B cell (primary cell): ENCODE results near the gene IGF1R. TPM values are rescaled to one million over a fixed set of nuclear protein-coding genes. Genes with fewer than 3 reads are reported as not detected.

Experiments
- ATAC-seq: fragments of 200-7000 bp; cut with Tn5 transposase; one replicate; pipeline ENCODE4 v1.10.0; 2021; ENCODE audit warnings: low read depth, mild to moderate bottlenecking, moderate number of reproducible peaks, moderate library complexity
- CTCF ChIA-PET: fragments of 350-600 bp; sonication (Branson Sonifier 250); formaldehyde crosslinking; loops from one replicate; lab custom pipeline; 2021; ENCODE audit warnings: antibody characterized with exemption, inconsistent platforms; lab: Charles Lee
- POLR2A ChIA-PET: fragments of 350-600 bp; sonication (Branson Sonifier 250); formaldehyde crosslinking; loops from one replicate; lab custom pipeline; 2021; ENCODE audit warnings: antibody characterized with exemption; lab: Charles Lee
- DNase-seq: peaks from one replicate; pipeline ENCODE4 v3.0.0; 2013
- H2AFZ ChIP-seq: 2 replicates; pipeline ENCODE4 v1.6.1; 2012; ENCODE audit warnings: mild to moderate bottlenecking, low read depth, low read length; ENCODE audit not compliant: insufficient read depth, poor library complexity, severe bottlenecking
- H3K27ac ChIP-seq, 2 donors: 1 replicate in 1 of 2; 2 replicates in 1 of 2; pipeline ENCODE4 v1.5.1; 2012 to 2013; ENCODE audit warnings: low read length in 2 of 2, mild to moderate bottlenecking in 2 of 2, moderate library complexity in 1 of 2
- H3K27me3 ChIP-seq, 4 experiments: fragments of 200-600 bp in 1 of 4; sonication (generic) in 1 of 4; replicated peaks in 1 of 4; 1 replicate in 2 of 4; 2 replicates in 2 of 4; pipeline versions ENCODE4 v1.6.1 to v1.7.0; 2013 to 2016; ENCODE audit warnings: low read length in 3 of 4, mild to moderate bottlenecking in 2 of 4, mixed read lengths in 1 of 4, moderate library complexity in 1 of 4; ENCODE audit not compliant: insufficient read depth in 4 of 4, control insufficient read depth in 3 of 4; ENCODE audit errors: control extremely low read depth in 1 of 4
- H3K36me3 ChIP-seq, 2 experiments: replicated peaks in 1 of 2; 1 replicate in 1 of 2; 2 replicates in 1 of 2; pipeline versions ENCODE4 v1.6.1 to v1.7.1; 2013; ENCODE audit warnings: low read length in 1 of 2; ENCODE audit not compliant: insufficient read depth in 2 of 2, control insufficient read depth in 1 of 2; ENCODE audit errors: control extremely low read depth in 1 of 2, extremely low read depth in 1 of 2
- H3K4me1 ChIP-seq, 2 donors: fragments of 200-600 bp in 1 of 2; sonication (generic) in 1 of 2; 1 replicate in 1 of 2; 2 replicates in 1 of 2; pipeline versions ENCODE4 v1.5.1 to v1.6.1; 2013 to 2017; ENCODE audit warnings: low read length in 2 of 2; ENCODE audit not compliant: control insufficient read depth in 2 of 2, insufficient read depth in 2 of 2
- H3K4me2 ChIP-seq: replicated peaks from 2 replicates; pipeline ENCODE3; 2012; ENCODE audit warnings: mild to moderate bottlenecking, low read depth, low read length; ENCODE audit not compliant: poor library complexity, severe bottlenecking
- H3K4me3 ChIP-seq, 5 experiments: fragments of 200-600 bp in 1 of 5; sonication (generic) in 1 of 5; 1 replicate in 3 of 5; 2 replicates in 2 of 5; pipeline versions ENCODE4 v1.5.1 to v1.7.0; 2011 to 2016; ENCODE audit warnings: low read length in 4 of 5, mild to moderate bottlenecking in 4 of 5, low read depth in 2 of 5, control low read depth in 1 of 5, moderate library complexity in 1 of 5; ENCODE audit not compliant: insufficient read depth in 1 of 5; ENCODE audit errors: control extremely low read depth in 1 of 5, extremely low read depth in 1 of 5
- H3K79me2 ChIP-seq: fragments of 200-600 bp; sonication (generic); one replicate; pipeline ENCODE4 v1.6.0; 2016; ENCODE audit warnings: low read length; ENCODE audit not compliant: control insufficient read depth, insufficient read depth
- H3K9ac ChIP-seq: fragments of 200-600 bp; sonication (generic); 2 replicates; pipeline ENCODE4 v1.6.1; 2017; ENCODE audit warnings: mild to moderate bottlenecking, low read length, moderate library complexity
- H3K9me3 ChIP-seq, 3 donors: one replicate each; pipeline versions ENCODE4 v1.6.1 to v1.7.1; 2013; ENCODE audit warnings: low read length in 2 of 3; ENCODE audit not compliant: control insufficient read depth in 2 of 3, insufficient read depth in 1 of 3; ENCODE audit errors: control extremely low read depth in 1 of 3
- H4K20me1 ChIP-seq: 2 replicates; pipeline ENCODE4 v1.6.0; 2012; ENCODE audit warnings: mild to moderate bottlenecking, low read length; ENCODE audit not compliant: insufficient read depth, control insufficient read depth, poor library complexity, severe bottlenecking
- H3K27ac Mint-ChIP-seq: one replicate; pipeline ENCODE4 v1.8.0; 2021; ENCODE audit warnings: mixed read lengths
- H3K27me3 Mint-ChIP-seq: one replicate; pipeline ENCODE4 v1.8.0; 2021; ENCODE audit warnings: mixed read lengths
- H3K4me1 Mint-ChIP-seq: one replicate; pipeline ENCODE4 v1.8.0; 2021; ENCODE audit warnings: mixed read lengths
- H3K4me3 Mint-ChIP-seq: one replicate; pipeline ENCODE4 v1.8.0; 2021; ENCODE audit warnings: mixed read lengths
- H3K9me3 Mint-ChIP-seq: one replicate; pipeline ENCODE4 v1.8.0; 2022; ENCODE audit warnings: mixed read lengths; ENCODE audit not compliant: insufficient read depth
- EZH2 ChIP-seq: IDR thresholded peaks from 2 replicates; pipeline ENCODE4 v1.6.1; 2012; ENCODE audit warnings: borderline replicate concordance, low read depth, mild to moderate bottlenecking, moderate library complexity, low read length; ENCODE audit not compliant: insufficient read depth, poor library complexity, severe bottlenecking
- WGBS: methylation state at CpG from one replicate; pipeline ENCODE4 v1.1.5; 2013; ENCODE audit warnings: missing lambda C conversion rate; ENCODE audit not compliant: insufficient coverage; 5-methylcytosine and 5-hydroxymethylcytosine counted together
- intact Hi-C: fragments of 100-400 bp; cut with micrococcal nuclease; formaldehyde crosslinking; loops from one replicate; pipeline ENCODE4 v1.10.0; 2022
- polyA plus RNA-seq: library from polyadenylated mRNA; depleted of rRNA; stranded (reverse); fragments of >200 nt; gene quantifications from 2 replicates; pipeline ENCODE4 v1.2.3, GENCODE V29; 2012
- total RNA-seq, 2 donors: library from RNA; stranded (reverse); fragments of 120-200 nt in 1 of 2; gene quantifications; 1 replicate in 1 of 2; 2 replicates in 1 of 2; pipeline versions ENCODE4 v1.2.3 to v1.2.4, GENCODE V29; 2013 to 2022
- TF ChIP-seq, protein P1 (sequence below): fragments of 200-600 bp; IDR thresholded peaks from one replicate; pipeline ENCODE4 v1.8.0; 2022; ENCODE audit warnings: antibody characterized with exemption, mild to moderate bottlenecking

IGF1R gene
- total and polyA plus RNA-seq, 2 donors (not counting 1 experiment from before 2014, with no cell fraction given) = 5.4 to 23.1 TPM

DNA sequence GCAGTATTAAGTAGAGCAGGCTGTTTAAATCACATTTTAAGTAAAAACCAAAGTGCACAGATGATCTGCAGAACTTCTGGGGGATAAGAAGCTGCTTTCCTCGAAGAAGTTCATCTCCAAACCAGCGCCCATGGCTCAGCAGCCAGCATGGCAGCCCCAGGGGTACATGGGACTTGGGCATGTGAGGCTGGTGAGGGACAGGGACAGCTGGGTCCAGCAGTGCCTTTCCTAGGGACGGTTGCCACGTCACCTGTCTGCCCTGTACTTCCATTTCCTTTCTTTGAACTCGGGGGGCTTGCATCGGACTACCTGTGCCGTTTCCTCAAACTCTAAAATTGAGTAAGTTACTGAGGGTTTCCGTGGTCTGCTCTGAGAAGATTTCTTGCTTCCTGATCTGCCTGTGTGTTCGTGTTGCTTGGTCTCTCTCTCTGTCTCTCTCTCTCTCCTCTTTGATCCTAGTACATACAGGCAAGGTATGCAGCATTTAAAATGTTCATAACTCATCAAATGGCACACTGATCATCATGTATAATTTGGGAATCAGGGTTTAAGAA, 67.6 kb downstream of the IGF1R start:
- Mint-ChIP-seq H3K9me3 (peaks cover 9% of the 10 kb centered on the region), H3K4me3 (no peak overlapping the region), H3K27ac (no peak overlapping the region), H3K4me1 (peaks cover 19% of the 10 kb centered on the region), H3K27me3 (peaks cover 3% of the 10 kb centered on the region)
- H3K4me3 ChIP-seq = no peak overlapping the region
- H3K27me3 ChIP-seq = no peaks in the 10 kb centered on the region
- ATAC-seq (no peak), DNase-seq (no peak)
- CTCF ChIA-PET = no interaction called here
- H3K9ac ChIP-seq = no peak overlapping the region
- TF ChIP-seq, protein P1, sequence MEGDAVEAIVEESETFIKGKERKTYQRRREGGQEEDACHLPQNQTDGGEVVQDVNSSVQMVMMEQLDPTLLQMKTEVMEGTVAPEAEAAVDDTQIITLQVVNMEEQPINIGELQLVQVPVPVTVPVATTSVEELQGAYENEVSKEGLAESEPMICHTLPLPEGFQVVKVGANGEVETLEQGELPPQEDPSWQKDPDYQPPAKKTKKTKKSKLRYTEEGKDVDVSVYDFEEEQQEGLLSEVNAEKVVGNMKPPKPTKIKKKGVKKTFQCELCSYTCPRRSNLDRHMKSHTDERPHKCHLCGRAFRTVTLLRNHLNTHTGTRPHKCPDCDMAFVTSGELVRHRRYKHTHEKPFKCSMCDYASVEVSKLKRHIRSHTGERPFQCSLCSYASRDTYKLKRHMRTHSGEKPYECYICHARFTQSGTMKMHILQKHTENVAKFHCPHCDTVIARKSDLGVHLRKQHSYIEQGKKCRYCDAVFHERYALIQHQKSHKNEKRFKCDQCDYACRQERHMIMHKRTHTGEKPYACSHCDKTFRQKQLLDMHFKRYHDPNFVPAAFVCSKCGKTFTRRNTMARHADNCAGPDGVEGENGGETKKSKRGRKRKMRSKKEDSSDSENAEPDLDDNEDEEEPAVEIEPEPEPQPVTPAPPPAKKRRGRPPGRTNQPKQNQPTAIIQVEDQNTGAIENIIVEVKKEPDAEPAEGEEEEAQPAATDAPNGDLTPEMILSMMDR = no peak
- TF ChIP-seq EZH2 = no peak
- H3K4me1 ChIP-seq = peaks cover 11 to 19% of the 10 kb centered on the region in 2 donors
- peaks cover 0 to 7% (median 3%) of the 10 kb centered on the region in 3 donors for H3K9me3 ChIP-seq
- 10% methylated on average over 3 of the region's 9 CpGs for WGBS
- no peak overlapping the region for H3K4me2 ChIP-seq
- no peak overlapping the region for H2AFZ ChIP-seq
- peaks cover 5% of the 10 kb centered on the region for H4K20me1 ChIP-seq
- peaks cover 6% of the 10 kb centered on the region for H3K79me2 ChIP-seq
- POLR2A ChIA-PET = no interaction called here
- intact Hi-C loops = no loop called here
- no peaks in the 10 kb centered on the region for H3K36me3 ChIP-seq
- H3K27ac ChIP-seq = no peak overlapping the region

DNA sequence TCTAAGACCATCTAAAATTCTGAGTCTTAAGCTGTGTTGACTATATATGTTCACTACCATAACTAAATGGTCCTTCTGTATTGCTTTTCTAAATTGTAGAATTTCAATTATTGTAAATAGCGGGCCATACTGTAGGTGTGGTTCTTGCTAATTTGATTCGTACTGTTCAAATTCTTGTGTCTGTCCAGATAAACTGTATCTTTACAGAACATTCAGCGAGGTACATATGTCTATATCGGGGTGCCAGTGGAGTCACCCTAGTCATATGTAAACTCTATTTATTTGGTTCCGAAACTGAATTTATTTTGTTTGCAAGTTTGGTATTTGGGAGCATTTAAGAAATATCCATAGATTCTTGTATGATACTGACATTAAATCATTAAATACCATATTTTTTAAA, 69.0 kb downstream of the IGF1R start:
- H3K4me3 ChIP-seq = no peak overlapping the region
- 83% methylated on average over 1 of the region's 5 CpGs for WGBS
- H3K4me1 Mint-ChIP-seq = peaks cover 19% of the 10 kb centered on the region
- H3K4me1 ChIP-seq = peaks cover 11 to 19% of the 10 kb centered on the region in 2 donors
- CTCF ChIA-PET = no interaction called here
- no peak overlapping the region for H3K9ac ChIP-seq
- H3K4me3 Mint-ChIP-seq = no peak overlapping the region
- H3K4me2 ChIP-seq = no peak overlapping the region
- DNase-seq (no peak), ATAC-seq (no peak)
- no peak overlapping the region for H2AFZ ChIP-seq
- no peaks in the 10 kb centered on the region for H3K36me3 ChIP-seq
- intact Hi-C loops = no loop called here
- peaks cover under 1% of the 10 kb centered on the region for H3K79me2 ChIP-seq
- peaks cover 5% of the 10 kb centered on the region for H4K20me1 ChIP-seq
- peaks cover 3% of the 10 kb centered on the region for H3K27me3 Mint-ChIP-seq
- no peak overlapping the region for H3K27ac ChIP-seq
- no peaks in the 10 kb centered on the region for H3K27me3 ChIP-seq
- H3K9me3 ChIP-seq = no peaks in the 10 kb centered on the region
- TF ChIP-seq, protein P1 = no peak
- no peak for TF ChIP-seq EZH2
- H3K9me3 Mint-ChIP-seq = no peaks in the 10 kb centered on the region
- POLR2A ChIA-PET = no interaction called here
- H3K27ac Mint-ChIP-seq = no peak overlapping the region
